SHP77 (cell line): Measurements from ENCODE around the gene IFT122.
A peak's percentile ranks its signal among the peaks of the same experiment; 100 is the strongest.
"Not testable (repeated sequence)": the region's sequence is repeated elsewhere in the genome, so short reads cannot be mapped to it uniquely, and the experiment has no call there.

Experiments
- DNase-seq, 2 experiments: peaks; one replicate each; lab custom pipeline; 2025; lab: John Stamatoyannopoulos, UW

Gene IFT122

DNA sequence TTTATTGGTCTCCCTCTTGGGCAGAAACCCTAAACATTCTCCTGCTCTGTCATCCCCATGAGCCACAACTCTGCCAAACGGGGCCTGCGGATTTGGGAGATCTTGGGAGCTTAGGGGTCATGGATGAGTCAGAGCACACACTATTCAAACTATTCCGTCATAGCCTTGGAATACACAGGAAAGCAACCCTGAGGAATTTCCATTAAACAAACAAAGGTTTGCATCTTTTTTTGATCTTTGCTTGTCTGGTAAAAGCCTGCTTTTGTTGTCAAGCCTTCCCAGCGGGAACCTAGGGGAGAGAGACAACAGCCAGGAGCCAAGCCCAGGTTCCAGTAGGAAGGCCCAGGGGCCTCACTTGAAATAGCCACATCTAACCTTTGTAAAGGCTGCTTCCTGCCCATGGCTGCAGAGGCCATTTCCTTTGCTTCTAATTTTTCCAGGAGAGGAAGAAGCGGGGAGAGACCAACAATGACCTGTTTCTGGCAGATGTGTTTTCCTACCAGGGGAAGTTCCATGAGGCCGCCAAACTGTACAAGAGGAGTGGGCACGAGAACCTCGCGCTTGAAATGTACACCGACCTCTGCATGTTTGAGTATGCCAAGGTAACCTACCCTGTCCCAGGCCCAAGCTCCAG, 55.1 kb downstream of the IFT122 start:
- not testable (repeated sequence) for DNase-seq

DNA sequence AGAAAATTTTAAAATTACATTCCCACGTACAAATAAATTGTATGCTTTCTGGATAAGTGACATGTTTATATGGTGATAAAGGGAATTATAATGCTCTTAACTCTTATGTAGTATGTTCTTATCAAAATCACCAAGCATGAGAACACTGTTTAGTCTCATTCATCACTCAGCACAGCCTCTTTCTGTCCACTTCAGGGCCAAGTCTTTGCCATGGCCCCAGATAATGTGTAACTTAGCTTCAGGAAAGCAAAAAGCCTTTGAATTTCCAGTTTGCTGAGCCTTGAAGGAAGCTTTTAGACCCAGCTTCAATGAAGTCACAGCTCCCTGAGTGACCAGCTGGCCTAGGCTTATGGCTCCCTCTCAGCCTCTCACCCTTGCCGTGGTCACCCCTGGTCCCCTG, 57.9 kb downstream of the IFT122 start:
- DNase-seq, result not testable (repeated sequence)

DNA sequence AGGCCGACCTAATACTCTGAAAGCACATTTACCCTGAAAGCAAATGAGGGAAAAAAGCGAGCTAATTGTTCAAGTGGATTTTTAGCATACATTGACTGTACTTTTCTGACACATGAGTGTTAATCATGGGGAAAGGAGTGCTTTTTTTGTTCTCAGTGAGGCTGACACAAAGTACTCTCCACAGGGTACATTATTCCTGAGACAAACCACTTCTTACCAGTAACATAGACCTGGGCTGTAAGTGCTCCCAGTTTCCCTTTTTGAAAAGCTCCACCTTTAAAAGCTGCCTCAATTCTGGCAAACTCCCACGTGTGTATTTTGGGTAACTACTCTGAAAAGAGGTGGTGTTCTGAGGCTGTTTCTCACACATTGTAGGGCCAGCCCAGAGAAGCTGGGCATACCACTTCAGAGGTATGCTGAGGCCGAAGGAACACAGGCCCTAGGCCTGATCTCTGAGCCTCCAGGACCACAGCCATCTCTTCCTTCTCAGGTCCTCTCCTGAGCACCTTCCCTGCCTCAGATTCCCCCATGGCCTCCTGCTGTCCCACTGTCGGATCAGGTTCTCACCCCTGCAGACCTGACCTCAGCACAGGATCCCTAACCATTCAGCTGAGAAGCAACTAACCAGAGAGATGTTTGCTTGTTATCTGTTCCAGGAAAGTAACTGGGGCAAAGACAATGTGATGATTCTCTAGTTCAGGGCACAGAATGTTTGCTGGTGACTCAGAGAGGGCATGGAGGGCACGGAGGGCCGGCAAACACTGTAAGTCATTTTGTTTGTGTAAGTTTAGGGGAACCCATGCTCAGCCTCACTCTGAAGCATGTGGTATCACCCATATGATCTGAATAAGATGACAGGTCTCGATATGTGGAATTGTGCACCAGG, 58.8 kb downstream of the IFT122 start:
- not testable (repeated sequence) for DNase-seq

DNA sequence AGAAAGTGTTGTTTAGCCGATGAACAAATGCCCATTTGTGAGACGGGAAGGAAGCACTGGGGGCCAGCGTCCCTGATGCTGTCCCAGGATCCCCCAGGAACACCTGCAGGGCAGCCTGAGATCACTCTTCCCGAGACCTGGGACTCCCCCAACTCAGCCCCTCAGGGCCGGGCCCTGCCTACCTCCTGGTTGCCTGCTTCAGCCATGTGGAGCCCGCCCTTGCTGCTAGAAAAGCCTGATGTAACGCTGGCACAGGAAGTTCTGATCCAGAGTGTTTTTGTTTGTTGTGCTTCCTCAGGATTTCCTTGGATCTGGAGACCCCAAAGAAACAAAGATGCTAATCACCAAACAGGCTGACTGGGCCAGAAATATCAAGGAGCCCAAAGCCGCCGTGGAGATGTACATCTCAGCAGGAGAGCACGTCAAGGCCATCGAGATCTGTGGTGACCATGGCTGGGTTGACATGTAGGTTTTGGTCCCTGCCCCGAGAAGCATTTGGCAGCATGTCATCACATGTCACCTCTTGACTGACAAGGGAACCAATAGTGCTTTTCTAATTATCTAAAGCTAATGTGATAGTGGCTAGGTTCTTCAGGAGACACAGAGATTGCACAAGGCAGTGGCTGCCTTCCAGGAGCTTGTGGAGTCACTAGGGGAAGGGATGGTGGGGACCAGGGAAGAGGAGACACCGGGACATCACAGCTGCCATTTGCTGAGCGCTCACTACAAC, 59.7 kb downstream of the IFT122 start:
- DNase-seq, result not testable (repeated sequence)

DNA sequence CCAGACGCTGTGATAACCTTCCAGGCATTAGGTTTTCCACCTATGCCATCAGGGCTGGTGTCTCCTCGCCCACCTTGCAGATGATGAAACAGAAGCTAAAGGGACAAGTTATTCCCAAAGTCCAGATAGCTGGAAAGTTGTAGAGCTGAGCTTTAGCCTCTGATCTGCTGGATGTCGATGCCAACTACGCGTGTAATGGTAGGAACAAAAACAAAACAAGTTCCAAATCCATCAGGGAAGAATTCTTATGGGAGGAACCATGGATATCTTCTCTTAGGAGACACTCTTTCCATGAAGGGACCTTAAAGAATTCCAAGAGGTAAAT, 60.3 kb downstream of the IFT122 start:
- DNase-seq, result no peak

DNA sequence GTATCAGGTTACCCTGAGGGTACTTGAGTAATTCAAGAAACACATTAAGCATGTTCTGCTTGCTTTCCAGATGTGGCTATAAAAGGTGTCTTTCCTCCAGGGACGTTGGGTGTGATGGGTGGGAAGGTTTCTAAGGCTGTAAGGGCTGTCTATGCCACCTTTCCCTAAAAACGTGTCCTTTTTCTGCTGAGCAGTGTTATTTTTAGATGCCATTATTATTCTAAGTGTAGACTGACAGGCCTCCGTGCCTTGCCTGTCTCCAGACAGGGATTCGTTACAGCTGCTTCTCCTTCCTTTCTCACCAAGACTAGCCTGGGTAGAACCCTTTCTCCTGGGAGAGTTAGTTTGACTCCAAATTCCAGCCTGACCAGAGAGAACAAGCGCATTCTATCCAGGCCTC, 61.6 kb downstream of the IFT122 start:
- DNase-seq, result no peak

DNA sequence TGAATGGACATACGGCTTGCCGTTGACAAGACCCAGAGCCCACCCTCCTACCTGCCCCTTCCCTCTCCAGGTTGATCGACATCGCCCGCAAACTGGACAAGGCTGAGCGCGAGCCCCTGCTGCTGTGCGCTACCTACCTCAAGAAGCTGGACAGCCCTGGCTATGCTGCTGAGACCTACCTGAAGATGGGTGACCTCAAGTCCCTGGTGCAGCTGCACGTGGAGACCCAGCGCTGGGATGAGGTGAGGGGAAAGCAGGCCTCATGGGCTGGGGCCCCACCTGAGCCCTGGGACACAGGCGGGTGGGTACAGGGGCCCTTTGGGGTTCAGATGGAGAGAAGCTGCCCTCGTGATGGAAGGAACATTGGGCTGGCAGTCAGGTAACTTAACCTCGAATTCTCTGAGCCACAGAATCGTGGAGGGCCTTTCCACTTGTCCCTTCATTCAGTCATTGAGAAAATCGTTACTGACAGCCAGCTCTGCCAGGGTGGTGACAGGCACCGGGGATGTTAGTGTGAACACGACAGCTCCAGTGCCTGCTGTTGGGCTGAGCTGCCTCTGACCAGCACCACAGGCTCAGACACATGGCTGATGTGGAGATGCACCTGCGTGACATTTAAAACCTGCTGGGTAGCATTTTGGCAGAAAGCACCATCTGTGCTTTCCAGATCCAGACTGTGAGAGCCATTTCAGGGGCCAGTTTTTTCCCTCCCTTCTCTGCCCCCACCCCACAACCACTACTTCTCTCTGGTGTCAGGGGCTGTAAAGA, 62.8 kb downstream of the IFT122 start:
- DNase-seq, result peak; percentile 72 to 80

DNA sequence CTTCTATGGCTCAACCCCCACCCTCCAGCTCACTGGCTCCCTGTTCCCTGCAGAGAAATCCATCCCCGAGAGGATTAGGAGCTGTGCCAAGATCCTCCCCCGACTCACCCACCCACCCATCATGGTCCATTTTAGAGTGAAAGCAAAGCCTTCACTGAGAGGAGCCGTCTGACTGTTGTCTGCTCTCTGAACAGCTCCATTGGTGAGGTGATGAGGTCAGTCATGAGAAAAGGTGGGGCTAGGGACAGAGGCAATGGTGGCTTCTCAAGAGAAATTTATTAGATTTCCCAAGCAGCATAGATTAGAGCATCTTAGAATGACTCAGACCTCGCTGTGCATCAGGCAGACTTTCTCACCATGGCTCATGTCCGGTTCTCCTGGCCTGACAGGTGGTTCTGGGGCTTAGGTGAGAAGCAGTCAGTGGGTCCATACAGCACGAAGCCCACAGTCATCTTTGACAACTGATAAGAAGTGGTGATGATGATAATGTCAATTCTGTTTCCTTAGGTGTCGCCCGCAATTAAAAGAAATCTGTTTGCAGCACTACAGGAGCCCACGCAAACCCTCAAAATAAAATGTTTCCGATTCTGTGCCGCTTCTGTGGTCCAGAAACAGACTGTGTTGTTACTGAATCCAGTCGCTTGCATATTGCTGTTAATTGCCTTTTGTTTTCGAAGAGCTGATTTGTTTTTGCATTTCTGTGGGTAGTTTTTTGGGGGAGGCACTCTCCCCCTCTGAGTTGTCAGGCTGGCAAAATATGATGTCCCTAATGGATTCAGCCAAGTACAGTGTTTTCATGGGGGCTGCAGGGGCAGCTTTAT, 63.7 kb downstream of the IFT122 start:
- DNase-seq, result peak; percentile 67 to 72

DNA sequence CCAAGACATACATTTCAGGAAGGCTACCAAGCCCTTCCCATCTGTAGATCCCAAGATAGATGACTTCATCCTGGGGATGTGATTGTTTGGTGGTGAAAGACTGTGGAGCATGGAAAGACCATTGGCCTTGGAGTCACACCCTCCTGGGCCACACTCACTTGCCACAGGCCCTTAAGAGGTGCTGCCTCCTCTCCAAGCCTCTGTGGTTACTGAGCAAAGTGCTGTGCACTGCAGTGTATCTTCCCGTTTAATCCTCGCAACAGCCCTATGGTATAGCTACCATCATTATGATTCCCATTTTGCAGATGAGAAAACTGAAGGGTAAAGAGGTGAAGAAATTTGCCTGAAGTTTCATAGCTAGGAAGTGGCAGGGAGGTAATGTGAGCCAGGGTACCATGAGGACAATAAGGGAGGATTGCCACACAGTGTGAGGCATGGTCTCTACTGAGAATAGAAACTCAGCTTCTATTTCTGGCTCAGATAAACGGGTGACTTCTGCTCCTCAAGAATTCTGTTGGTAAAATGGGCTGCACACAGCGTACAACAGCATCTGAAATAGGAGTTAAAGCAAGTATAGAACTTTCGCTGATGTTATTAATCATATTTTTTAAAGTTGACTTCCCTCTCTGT, 64.6 kb downstream of the IFT122 start:
- DNase-seq, result no peak

DNA sequence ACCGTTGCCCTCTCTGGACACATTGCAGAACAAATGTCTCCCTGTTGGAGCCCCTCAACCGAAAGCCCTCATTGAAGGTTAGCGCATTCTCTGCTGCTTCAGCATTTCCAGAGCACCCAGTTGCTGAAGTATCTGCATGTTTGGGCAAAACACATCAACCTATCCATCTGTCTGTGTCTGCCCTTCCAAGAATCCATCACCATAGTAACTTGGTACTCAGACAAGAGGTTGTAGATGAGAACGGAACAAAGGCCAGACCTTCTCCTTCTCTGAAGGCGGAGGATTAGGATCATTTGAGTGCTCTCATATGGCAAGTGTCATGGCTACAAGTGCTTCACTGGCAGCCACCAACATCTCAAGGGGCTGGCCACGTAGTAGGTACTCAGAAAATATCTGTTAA, 65.3 kb downstream of the IFT122 start:
- no peak for DNase-seq

DNA sequence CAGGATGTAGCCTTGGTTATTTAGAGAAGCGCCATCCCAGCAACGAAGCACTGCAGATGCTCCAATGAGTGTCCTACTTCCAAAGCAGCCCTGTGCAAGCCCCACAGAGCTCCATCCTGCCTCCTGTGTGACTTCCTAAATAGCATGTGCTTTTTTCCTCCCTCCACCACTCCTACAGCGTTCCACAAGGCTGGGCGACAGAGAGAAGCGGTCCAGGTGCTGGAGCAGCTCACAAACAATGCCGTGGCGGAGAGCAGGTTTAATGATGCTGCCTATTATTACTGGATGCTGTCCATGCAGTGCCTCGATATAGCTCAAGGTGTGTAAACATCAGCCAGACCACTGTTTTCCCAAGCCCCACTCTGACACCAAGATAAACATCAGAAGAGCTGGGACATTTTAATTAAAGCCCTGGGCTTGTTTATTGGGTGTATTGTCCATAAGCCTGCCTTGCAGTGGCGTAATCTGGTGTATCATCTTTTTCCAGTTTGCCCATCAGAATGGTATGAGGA, 66.3 kb downstream of the IFT122 start:
- peak; percentile 98 for DNase-seq

DNA sequence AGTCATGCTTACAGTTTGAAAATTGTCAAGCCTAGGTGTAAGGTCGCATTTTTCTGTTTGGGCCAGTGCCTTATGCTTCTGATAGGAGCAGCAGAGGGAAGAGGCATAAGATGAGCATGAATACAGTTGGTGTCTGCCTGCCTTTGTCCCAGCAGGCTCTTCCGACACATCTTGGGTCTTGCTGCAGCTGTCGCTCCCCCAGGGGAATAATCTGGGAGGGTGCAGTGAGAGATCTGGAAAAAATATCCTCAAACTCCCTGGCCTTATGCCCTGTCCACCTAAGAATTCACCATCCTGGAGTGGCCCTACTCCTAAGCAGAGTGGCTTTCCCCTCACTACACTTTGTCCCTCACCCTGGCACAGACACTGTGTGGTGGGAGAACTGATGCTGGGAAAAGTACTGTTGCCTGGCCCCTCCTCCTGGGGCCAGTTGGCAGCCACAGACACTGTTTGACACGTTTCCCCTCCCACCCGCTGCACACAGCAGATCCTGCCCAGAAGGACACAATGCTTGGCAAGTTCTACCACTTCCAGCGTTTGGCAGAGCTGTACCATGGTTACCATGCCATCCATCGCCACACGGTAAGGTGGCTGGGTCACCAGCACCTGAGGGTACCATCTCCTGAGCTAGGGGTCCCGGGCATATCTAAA, 67.3 kb downstream of the IFT122 start:
- peak; percentile 56 to 61 for DNase-seq

DNA sequence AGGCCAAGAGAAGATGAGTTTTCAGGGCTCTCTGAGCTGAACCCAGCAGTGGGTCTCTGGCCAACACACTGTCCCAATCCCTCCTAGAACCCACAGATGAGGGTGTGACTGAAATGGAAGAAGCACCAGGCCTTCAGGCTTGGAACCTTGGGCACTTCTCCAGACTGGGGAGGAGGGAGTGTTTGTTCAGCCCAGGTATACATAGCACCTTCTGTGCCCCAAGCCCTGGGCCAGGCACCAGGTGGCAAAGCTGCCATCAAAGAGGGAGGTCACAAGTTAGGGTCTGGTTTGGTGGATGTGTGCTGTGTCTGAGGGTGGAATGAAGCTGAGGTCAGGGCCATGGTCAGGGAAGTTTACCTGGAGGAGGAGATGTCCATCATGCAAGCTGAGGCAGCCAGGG, 72.6 kb downstream of the IFT122 start:
- DNase-seq, result no peak

DNA sequence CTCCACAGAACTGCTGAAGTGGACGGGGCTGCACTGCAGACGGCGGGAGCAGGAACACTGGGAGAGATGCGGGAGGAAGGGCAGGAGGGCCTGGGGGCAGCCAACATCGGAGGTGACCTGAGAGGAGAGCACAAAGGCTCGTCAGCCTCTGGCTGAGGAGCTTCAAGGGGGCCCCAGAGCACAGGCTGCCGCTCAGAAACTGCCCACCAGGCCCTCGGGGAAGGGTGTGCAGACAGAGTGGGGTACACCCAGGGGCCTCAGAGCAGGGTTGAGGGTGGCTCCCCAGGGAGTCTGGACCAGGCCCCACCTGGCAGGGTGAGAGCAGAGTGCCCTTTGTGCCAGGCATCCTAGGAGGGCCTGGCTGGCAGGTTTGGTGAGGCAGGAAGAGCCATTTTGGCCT, 73.7 kb downstream of the IFT122 start:
- no peak for DNase-seq

DNA sequence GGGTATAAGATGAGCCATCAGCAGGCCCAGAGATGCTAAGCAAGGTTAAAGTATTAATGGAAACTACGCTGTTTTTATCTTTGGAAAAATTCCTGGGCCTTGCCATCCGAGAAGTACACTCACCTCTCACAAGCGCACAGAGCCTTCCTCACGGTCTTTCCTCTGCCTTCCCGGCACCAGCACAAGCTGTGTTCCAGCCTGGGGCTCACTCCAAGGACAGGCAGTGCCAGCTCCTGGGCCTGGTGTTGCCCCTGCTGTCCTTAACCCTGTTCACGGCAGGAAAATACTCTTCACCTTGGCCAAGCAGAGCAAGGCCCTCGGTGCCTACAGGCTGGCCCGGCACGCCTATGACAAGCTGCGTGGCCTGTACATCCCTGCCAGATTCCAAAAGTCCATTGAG, 74.1 kb downstream of the IFT122 start:
- no peak for DNase-seq

DNA sequence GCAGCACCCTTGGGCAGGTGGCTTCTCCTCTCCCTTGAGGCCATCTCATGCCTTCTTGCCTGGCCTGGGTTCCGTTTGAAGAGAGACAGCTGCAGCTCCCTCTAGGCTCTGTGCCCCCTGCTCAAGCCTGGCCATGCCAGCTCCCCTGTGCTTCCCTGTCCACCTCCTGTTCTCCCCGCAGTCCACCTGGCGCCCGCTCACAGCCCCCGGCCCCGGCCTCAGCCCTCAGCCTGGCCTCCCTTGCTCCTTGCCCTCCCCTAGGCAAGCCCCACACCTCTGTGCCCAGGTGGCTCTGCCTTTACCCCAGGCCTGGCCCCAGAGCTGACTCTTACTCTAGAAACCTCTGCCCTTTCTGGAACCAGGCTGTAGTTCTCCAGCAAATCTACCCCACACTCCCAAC, 74.5 kb downstream of the IFT122 start:
- DNase-seq, result no peak

DNA sequence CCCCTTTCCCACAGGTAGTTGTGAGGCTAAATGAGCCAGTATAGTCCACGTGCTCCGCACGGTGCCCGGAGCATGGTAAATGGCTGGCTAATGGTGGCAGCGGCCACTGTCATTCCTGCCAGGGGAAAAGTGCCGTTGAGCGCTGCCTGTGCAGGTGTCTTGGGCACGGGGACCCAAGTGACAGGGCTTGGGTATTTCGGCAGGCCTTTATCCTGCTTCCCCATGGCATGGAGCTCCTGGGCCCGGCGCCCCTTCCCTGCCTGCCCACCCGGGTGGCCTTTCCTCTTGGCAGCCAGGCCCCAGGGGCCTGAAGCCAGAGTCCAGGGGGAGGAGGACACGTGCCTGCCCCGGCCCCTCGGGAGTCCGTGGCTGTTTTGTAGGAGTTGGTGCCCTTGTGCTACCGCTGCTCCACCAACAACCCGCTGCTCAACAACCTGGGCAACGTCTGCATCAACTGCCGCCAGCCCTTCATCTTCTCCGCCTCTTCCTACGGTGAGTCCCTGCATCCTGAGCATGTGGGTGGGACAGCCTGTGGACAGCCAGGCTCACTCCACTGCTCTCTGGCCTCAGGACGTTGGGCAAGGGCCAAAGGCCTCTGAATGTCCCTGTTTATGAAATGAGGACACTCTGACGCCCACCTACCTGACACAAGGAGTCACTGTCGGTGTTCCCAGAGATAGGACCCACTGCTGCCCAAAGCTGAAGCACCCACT, 75.2 kb downstream of the IFT122 start:
- not testable (repeated sequence) for DNase-seq

DNA sequence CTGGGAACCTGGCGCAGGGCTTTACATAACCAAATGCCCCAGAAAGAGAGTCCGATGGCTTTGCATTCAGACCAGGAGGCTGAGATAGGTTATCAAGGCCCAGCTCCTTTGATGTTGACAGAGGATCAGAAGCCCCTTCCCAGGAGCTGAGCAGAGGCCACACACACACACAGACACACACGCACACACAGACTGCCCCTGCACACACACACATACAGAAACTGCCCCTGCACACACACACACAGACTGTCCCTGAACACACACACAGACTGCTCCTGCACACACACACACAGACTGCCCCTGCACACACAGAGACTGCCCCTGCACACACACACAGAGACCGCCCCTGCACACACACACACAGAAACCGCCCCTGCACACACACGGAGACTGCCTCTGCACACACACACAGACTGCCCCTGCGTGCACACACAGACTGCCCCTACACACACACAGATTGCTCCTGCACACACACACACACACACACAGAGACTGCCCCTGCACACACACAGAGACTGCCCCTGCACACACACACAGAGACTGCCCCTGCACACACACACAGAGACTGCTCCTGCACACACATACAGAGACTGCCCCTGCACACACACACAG, 75.9 kb downstream of the IFT122 start:
- not testable (repeated sequence) for DNase-seq

DNA sequence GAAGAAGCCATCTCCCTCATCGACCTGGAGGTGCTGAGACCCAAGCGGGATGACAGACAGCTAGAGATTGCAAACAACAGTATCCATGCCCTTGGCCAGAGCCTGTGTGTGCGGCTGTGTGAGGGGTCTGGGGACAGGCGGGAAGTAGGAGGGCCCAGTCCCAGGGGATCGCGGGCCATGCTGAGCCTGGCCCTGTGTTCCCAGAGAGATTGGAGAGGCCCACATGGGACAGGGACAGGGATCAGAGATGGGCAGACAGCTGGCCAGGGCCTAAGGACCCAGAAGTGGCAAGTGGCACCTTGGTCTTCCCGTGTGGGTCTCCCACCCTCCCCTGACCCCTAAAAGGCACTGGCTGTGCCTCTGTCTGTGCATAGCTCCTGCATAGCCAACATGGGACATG, 77.5 kb downstream of the IFT122 start:
- DNase-seq, result no peak
